ENCODE results near the gene DNAJB6. TPM values are rescaled to one million over a fixed set of nuclear protein-coding genes. Genes with fewer than 3 reads are reported as not detected.

Gene DNAJB6
- polyA plus RNA-seq, 3 donors = 66.6 to 117 (median 116) TPM

DNA sequence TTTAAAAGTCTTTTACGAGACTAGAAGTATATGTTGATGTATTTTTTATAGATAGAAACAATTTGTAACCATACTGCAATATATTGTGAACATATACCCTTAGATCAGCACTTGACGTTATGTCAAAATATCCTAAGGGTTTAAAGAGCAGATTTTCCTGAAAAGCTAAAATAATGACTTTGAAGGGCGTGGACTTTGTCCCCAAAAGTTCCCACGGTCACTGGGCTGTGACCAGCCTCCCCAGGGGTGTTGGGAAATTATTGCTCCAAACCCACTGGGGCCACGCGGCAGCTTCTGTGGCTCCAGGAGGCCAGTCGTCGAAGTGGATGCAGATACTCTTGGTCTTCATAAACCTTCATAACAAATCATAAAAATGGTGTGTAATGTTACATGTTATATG, 29.9 kb downstream of the DNAJB6 start:
- WGBS (ENCODE audit: insufficient coverage) = 100% methylated on average over 1 of the region's 8 CpGs
- Mint-ChIP-seq H3K4me1 (no peaks in the 10 kb centered on the region), H3K27ac (no peak overlapping the region), H3K27me3 (ENCODE audit: low read depth in 3 of 3) (no peaks in the 10 kb centered on the region), H3K36me3 (peaks cover 84 to 92% of the 10 kb centered on the region in 2 donors), H3K4me3 (no peak overlapping the region), H3K9me3 (peaks cover 0 to 4% (median 0%) of the 10 kb centered on the region in 7 donors)
- TF ChIP-seq, protein P1, sequence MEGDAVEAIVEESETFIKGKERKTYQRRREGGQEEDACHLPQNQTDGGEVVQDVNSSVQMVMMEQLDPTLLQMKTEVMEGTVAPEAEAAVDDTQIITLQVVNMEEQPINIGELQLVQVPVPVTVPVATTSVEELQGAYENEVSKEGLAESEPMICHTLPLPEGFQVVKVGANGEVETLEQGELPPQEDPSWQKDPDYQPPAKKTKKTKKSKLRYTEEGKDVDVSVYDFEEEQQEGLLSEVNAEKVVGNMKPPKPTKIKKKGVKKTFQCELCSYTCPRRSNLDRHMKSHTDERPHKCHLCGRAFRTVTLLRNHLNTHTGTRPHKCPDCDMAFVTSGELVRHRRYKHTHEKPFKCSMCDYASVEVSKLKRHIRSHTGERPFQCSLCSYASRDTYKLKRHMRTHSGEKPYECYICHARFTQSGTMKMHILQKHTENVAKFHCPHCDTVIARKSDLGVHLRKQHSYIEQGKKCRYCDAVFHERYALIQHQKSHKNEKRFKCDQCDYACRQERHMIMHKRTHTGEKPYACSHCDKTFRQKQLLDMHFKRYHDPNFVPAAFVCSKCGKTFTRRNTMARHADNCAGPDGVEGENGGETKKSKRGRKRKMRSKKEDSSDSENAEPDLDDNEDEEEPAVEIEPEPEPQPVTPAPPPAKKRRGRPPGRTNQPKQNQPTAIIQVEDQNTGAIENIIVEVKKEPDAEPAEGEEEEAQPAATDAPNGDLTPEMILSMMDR (IDR thresholded peaks at IDR 0.05) = no peak
- intact Hi-C loops (cut with micrococcal nuclease) = no loop called here
- no peak overlapping the region for H2AFZ ChIP-seq (ENCODE audit: insufficient read depth, low read depth, low read length, poor library complexity, severe bottlenecking)
- DNase-seq = no peak
- H3K4me2 ChIP-seq (replicated peaks; ENCODE audit: extremely low read depth, low read length, poor library complexity, severe bottlenecking) = no peak overlapping the region
- peaks cover 84% of the 10 kb centered on the region for H3K79me2 ChIP-seq (ENCODE audit: insufficient read depth, low read length)
- no peak overlapping the region for H3K9ac ChIP-seq (ENCODE audit: insufficient read depth, low read length, poor library complexity, severe bottlenecking)
- peaks cover 99% of the 10 kb centered on the region for H4K20me1 ChIP-seq (ENCODE audit: insufficient read depth, low read length)
- peaks cover 92 to 100% of the 10 kb centered on the region in 2 donors for H3K36me3 ChIP-seq (replicated peaks in 1 of 2; ENCODE audit: control insufficient read depth in 1 of 2, insufficient read depth in 2 of 2, low read length in 2 of 2)
- H3K9me3 ChIP-seq (replicated peaks in 1 of 2; ENCODE audit: control insufficient read depth in 1 of 2, insufficient read depth in 1 of 2, low read length in 2 of 2) = no peaks in the 10 kb centered on the region
- no peak overlapping the region for H3K4me3 ChIP-seq (replicated peaks in 1 of 3; ENCODE audit: low read depth in 2 of 3, low read length in 3 of 3)
- no peak overlapping the region for H3K27ac ChIP-seq (ENCODE audit: low read depth in 1 of 2, low read length in 2 of 2)
- H3K27me3 ChIP-seq (ENCODE audit: control insufficient read depth in 2 of 2, insufficient read depth in 2 of 2, low read length in 2 of 2) = no peaks in the 10 kb centered on the region
- no peaks in the 10 kb centered on the region for H3K4me1 ChIP-seq (ENCODE audit: control insufficient read depth in 1 of 2, insufficient read depth in 2 of 2, low read length in 2 of 2)

DNA sequence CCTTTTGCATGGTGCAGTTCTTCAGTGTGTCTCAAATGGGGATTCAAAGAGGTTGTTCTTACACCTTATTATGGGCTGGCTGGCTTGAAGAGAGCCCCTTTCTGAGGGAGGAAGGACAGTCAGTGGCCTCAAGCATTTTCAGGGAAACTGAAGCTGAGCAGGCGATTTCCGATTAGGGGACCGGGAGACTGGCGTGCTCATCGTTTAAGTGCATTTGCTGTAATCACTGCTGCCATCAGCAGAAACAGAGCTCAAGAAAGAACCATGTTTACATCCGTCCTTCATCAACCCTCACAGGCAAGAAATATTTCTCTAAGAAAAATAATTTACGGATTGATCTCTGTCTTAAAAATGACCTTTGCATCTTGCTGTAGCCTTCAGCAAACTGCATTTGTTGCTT, 32.2 kb downstream of the DNAJB6 start:
- no peaks in the 10 kb centered on the region for H3K9me3 ChIP-seq (replicated peaks in 1 of 2; ENCODE audit: control insufficient read depth in 1 of 2, insufficient read depth in 1 of 2, low read length in 2 of 2)
- H3K4me3 Mint-ChIP-seq = no peak overlapping the region
- intact Hi-C loops (cut with micrococcal nuclease) = no loop called here
- H3K79me2 ChIP-seq (ENCODE audit: insufficient read depth, low read length) = peaks cover 84% of the 10 kb centered on the region
- no peak for DNase-seq
- no peak overlapping the region for H3K4me3 ChIP-seq (replicated peaks in 1 of 3; ENCODE audit: low read depth in 2 of 3, low read length in 3 of 3)
- H3K4me2 ChIP-seq (replicated peaks; ENCODE audit: extremely low read depth, low read length, poor library complexity, severe bottlenecking) = no peak overlapping the region
- H3K27ac Mint-ChIP-seq = peak overlapping the region in 3 of 7 donors; percentile 20 to 26 (median 22)
- H3K4me1 ChIP-seq (ENCODE audit: control insufficient read depth in 1 of 2, insufficient read depth in 2 of 2, low read length in 2 of 2) = no peaks in the 10 kb centered on the region
- H3K9me3 Mint-ChIP-seq = peaks cover 0 to 4% (median 0%) of the 10 kb centered on the region in 7 donors
- H2AFZ ChIP-seq (ENCODE audit: insufficient read depth, low read depth, low read length, poor library complexity, severe bottlenecking) = no peak overlapping the region
- peaks cover 85 to 92% of the 10 kb centered on the region in 2 donors for H3K36me3 Mint-ChIP-seq
- WGBS (ENCODE audit: insufficient coverage) = 100% methylated on average over 7 of the region's 7 CpGs
- H3K36me3 ChIP-seq (replicated peaks in 1 of 2; ENCODE audit: control insufficient read depth in 1 of 2, insufficient read depth in 2 of 2, low read length in 2 of 2) = peaks cover 95 to 100% of the 10 kb centered on the region in 2 donors
- H3K9ac ChIP-seq (ENCODE audit: insufficient read depth, low read length, poor library complexity, severe bottlenecking) = no peak overlapping the region
- H4K20me1 ChIP-seq (ENCODE audit: insufficient read depth, low read length) = peaks cover 99% of the 10 kb centered on the region
- H3K4me1 Mint-ChIP-seq = no peaks in the 10 kb centered on the region
- no peak overlapping the region for H3K27ac ChIP-seq (ENCODE audit: low read depth in 1 of 2, low read length in 2 of 2)
- TF ChIP-seq, protein P1 (IDR thresholded peaks at IDR 0.05) = no peak
- no peaks in the 10 kb centered on the region for H3K27me3 Mint-ChIP-seq (ENCODE audit: low read depth in 3 of 3)
- H3K27me3 ChIP-seq (ENCODE audit: control insufficient read depth in 2 of 2, insufficient read depth in 2 of 2, low read length in 2 of 2) = no peaks in the 10 kb centered on the region
